HG03139 (cell line): ENCODE data around the gene ZBTB39.

Experiments used
- ATAC-seq: cut with Tn5 transposase; IDR thresholded peaks from one replicate; pipeline ENCODE4 v1.9.1; 2021; ENCODE audit not compliant: unreplicated experiment

Gene ZBTB39

DNA sequence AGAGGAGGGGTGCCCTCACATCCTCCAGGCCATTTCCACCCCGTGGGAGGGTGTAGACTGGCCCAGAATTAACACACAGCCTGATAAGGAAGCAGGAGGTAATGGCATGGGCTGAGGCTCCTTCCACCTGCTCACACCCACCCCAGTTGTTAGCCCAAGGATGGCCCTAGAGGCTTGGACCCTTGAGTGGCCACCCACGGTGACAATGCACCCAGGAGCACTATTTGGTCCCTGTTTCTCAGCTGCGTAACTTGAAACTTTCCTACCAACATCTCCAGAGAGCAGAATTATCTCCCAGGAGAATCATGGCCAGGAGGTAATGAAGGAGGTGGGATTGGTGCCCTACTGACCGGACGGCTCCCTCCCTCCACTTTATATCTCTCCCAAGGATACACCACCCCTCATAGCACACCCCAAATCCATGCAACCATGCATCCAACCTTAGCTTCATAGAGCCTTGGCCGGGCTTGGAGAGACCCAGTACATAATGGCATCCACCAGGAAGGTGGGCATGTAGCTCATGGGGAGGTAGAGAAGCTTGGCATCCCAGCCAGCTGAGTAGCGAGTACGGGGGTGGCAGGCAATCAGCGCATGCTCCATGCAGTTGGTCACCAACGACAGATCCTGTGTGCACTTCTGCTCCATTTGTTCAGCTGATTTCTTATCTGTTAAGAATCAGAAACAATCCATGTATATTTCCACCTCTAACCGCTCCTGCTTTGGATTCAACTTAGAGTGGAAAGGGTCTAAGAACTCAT is 54.6 kb downstream of the ZBTB39 start:
- no peak for ATAC-seq

DNA sequence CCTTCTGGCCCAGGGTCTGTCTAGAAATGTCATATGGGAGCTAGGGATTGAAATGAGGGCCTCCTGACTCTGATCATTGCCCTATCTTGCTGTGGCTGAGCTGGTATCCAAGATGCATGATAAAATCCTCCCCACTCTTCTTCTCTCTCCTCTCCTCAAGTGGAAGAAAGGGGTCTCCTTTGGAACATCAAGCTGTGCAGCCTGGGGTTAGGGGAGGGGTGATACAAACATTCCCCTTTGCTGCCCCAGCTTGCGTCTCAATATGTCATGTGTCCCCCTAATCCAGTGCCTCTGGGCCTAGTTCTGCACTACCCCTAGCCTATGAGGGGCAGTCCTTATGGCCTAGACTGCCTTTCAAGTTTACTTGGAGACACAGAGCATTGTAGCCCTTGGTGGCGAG is 57.5 kb downstream of the ZBTB39 start:
- no peak for ATAC-seq
